IMR-90 (cell line): Measurements from ENCODE around the gene MOCOS.

Experiments
- CEBPB ChIP-seq: IDR thresholded peaks from 2 replicates; pipeline ENCODE4 v1.6.1; 2012; ENCODE audit warnings: low read depth, low read length, improper control_type of control experiment
- CTCF ChIP-seq: conservative IDR thresholded peaks from 2 replicates; pipeline ENCODE4 v1.5.1; 2012; ENCODE audit warnings: mild to moderate bottlenecking, low read depth, low read length, improper control_type of control experiment
- FOS ChIP-seq: fragments of 150-350 bp; IDR thresholded peaks from 2 replicates; pipeline ENCODE4 v1.6.1; 2016; ENCODE audit warnings: low read depth, low read length
- MAZ ChIP-seq: IDR thresholded peaks from 2 replicates; pipeline ENCODE4 v1.6.1; 2012; ENCODE audit warnings: low read depth, mild to moderate bottlenecking, low read length, improper control_type of control experiment, moderate library complexity, borderline replicate concordance
- MXI1 ChIP-seq: IDR thresholded peaks from 2 replicates; pipeline ENCODE4 v1.6.1; 2012; ENCODE audit warnings: low read depth, mild to moderate bottlenecking, low read length, moderate library complexity, borderline replicate concordance
- POLR2A ChIP-seq: IDR thresholded peaks from 2 replicates; pipeline ENCODE4 v1.6.1; 2012; ENCODE audit warnings: mild to moderate bottlenecking, low read depth, low read length

- TF ChIP-seq CTCF (no peak), POLR2A (no peak), CEBPB (no peak), MXI1 (no peak), MAZ (no peak), FOS (no peak)
Measured at GRCh38 chr18:36288689-36289088, 101.4 kb downstream of the MOCOS start.
